IMR-90 (cell line): ENCODE measurements around the gene FBXL20. TPM values are rescaled to one million over a fixed set of nuclear protein-coding genes. Genes with fewer than 3 reads are reported as not detected.

Experiments
- ATAC-seq: fragments of 200-7000 bp; cut with Tn5 transposase; 2 replicates; pipeline ENCODE4 v1.9.1; 2020; ENCODE audit warnings: low read depth, mild to moderate bottlenecking, moderate library complexity
- BruUV-seq: library from RNA; stranded (reverse); fragments of 400-500 nt; replicated peaks from 2 replicates; lab custom pipeline; 2021; lab: Mats Ljungman, UMichigan
- CTCF ChIA-PET: fragments of 300-600 bp; formaldehyde crosslinking; extraction: SDS; loops from one replicate; lab custom pipeline; 2021; ENCODE audit warnings: antibody characterized with exemption; lab: Yijun Ruan, JAX
- POLR2A ChIA-PET: fragments of 300-600 bp; sonication (Branson Sonifier 250); formaldehyde crosslinking; loops from one replicate; lab custom pipeline; 2022; ENCODE audit warnings: antibody characterized with exemption; ENCODE audit not compliant: unreplicated experiment; lab: Charles Lee
- DNase-seq: peaks from one replicate; pipeline ENCODE4 v3.0.0; 2013
- H2AFZ ChIP-seq: replicated peaks from 2 replicates; pipeline ENCODE3; 2013; ENCODE audit warnings: low read length, mild to moderate bottlenecking; ENCODE audit not compliant: poor library complexity
- H2AK5ac ChIP-seq: 2 replicates; pipeline ENCODE4 v1.6.1; 2013; ENCODE audit warnings: low read depth, low read length, inconsistent platforms
- H2AK9ac ChIP-seq: replicated peaks from 2 replicates; pipeline ENCODE3; 2013; ENCODE audit warnings: mild to moderate bottlenecking, low read depth, low read length, moderate library complexity; ENCODE audit not compliant: poor library complexity
- H2BK120ac ChIP-seq: 2 replicates; pipeline ENCODE4 v1.6.1; 2013; ENCODE audit warnings: low read depth, low read length, inconsistent platforms
- H2BK15ac ChIP-seq: 3 replicates; pipeline ENCODE4 v1.6.1; 2013; ENCODE audit warnings: low read depth, low read length, inconsistent platforms
- H2BK20ac ChIP-seq: 2 replicates; pipeline ENCODE4 v1.6.1; 2013; ENCODE audit warnings: low read depth, mild to moderate bottlenecking, inconsistent platforms, low read length, moderate library complexity
- H2BK5ac ChIP-seq: 2 replicates; pipeline ENCODE4 v1.6.1; 2013; ENCODE audit warnings: mild to moderate bottlenecking, low read depth, low read length, inconsistent platforms; ENCODE audit not compliant: poor library complexity, severe bottlenecking
- H3K14ac ChIP-seq: replicated peaks from 2 replicates; pipeline ENCODE4 v1.6.1; 2013; ENCODE audit warnings: low read depth, low read length, inconsistent platforms
- H3K18ac ChIP-seq: 2 replicates; pipeline ENCODE4 v1.6.1; 2013; ENCODE audit warnings: low read depth, low read length, control low read depth
- H3K23ac ChIP-seq: 2 replicates; pipeline ENCODE4 v1.6.1; 2013; ENCODE audit warnings: low read depth, low read length, inconsistent platforms
- H3K27ac ChIP-seq: 2 replicates; pipeline ENCODE4 v1.5.1; 2013; ENCODE audit warnings: mild to moderate bottlenecking, control low read depth, low read length; ENCODE audit not compliant: insufficient read depth
- H3K27me3 ChIP-seq: 2 replicates; pipeline ENCODE4 v1.6.1; 2013; ENCODE audit warnings: low read length; ENCODE audit not compliant: control insufficient read depth, insufficient read depth
- H3K36me3 ChIP-seq: 2 replicates; pipeline ENCODE4 v1.6.1; 2013; ENCODE audit warnings: low read length, mixed read lengths; ENCODE audit not compliant: control insufficient read depth, insufficient read depth
- H3K4ac ChIP-seq: 2 replicates; pipeline ENCODE4 v1.6.1; 2013; ENCODE audit warnings: low read depth, low read length, inconsistent platforms
- H3K4me1 ChIP-seq: 2 replicates; pipeline ENCODE4 v1.6.1; 2013; ENCODE audit warnings: low read length, mixed read lengths; ENCODE audit not compliant: control insufficient read depth, insufficient read depth
- H3K4me2 ChIP-seq: 2 replicates; pipeline ENCODE4 v1.6.1; 2013; ENCODE audit warnings: low read depth, mild to moderate bottlenecking, control low read depth, low read length, moderate library complexity
- H3K4me3 ChIP-seq: 2 replicates; pipeline ENCODE4 v1.5.1; 2013; ENCODE audit warnings: low read depth, mild to moderate bottlenecking, control low read depth, low read length, moderate library complexity; ENCODE audit not compliant: insufficient read depth
- H3K56ac ChIP-seq: 2 replicates; pipeline ENCODE4 v1.6.1; 2013; ENCODE audit warnings: low read length, inconsistent platforms; ENCODE audit not compliant: insufficient read depth; ENCODE audit errors: extremely low read depth
- H3K79me1 ChIP-seq, 2 experiments: 2 replicates each; pipeline ENCODE4 v1.6.1; 2013; ENCODE audit warnings: low read length in 2 of 2, inconsistent platforms in 1 of 2, low read depth in 1 of 2
- H3K9ac ChIP-seq: 2 replicates; pipeline ENCODE4 v1.6.1; 2013; ENCODE audit warnings: low read depth, low read length, control low read depth
- H3K9me1 ChIP-seq: 2 replicates; pipeline ENCODE4 v1.6.1; 2013; ENCODE audit warnings: low read length, inconsistent platforms; ENCODE audit not compliant: insufficient read depth
- H3K9me3 ChIP-seq: 2 replicates; pipeline ENCODE4 v1.6.1; 2013; ENCODE audit warnings: low read length; ENCODE audit not compliant: control insufficient read depth, insufficient read depth
- H4K20me1 ChIP-seq: 2 replicates; pipeline ENCODE4 v1.6.1; 2013; ENCODE audit warnings: low read length, inconsistent platforms; ENCODE audit not compliant: insufficient read depth
- H4K5ac ChIP-seq: 2 replicates; pipeline ENCODE4 v1.6.1; 2013; ENCODE audit warnings: mild to moderate bottlenecking, low read depth, low read length, control low read depth
- H4K8ac ChIP-seq, 2 experiments: 2 replicates each; pipeline ENCODE4 v1.6.1; 2013; ENCODE audit warnings: low read depth in 2 of 2, low read length in 2 of 2, control low read depth in 1 of 2, inconsistent platforms in 1 of 2
- H4K91ac ChIP-seq: 2 replicates; pipeline ENCODE4 v1.6.1; 2013; ENCODE audit warnings: low read depth, low read length, inconsistent platforms; ENCODE audit not compliant: insufficient read depth
- CEBPB ChIP-seq: IDR thresholded peaks from 2 replicates; pipeline ENCODE4 v1.6.1; 2012; ENCODE audit warnings: low read depth, low read length, improper control_type of control experiment
- CHD1 ChIP-seq: IDR thresholded peaks from 2 replicates; pipeline ENCODE4 v1.6.1; 2012; ENCODE audit warnings: low read depth, low read length, improper control_type of control experiment
- CTCF ChIP-seq: conservative IDR thresholded peaks from 2 replicates; pipeline ENCODE4 v1.5.1; 2012; ENCODE audit warnings: mild to moderate bottlenecking, low read depth, low read length, improper control_type of control experiment
- MAZ ChIP-seq: IDR thresholded peaks from 2 replicates; pipeline ENCODE4 v1.6.1; 2012; ENCODE audit warnings: low read depth, mild to moderate bottlenecking, low read length, improper control_type of control experiment, moderate library complexity, borderline replicate concordance
- POLR2A ChIP-seq: IDR thresholded peaks from 2 replicates; pipeline ENCODE4 v1.6.1; 2012; ENCODE audit warnings: mild to moderate bottlenecking, low read depth, low read length
- RAD21 ChIP-seq: IDR thresholded peaks from 2 replicates; pipeline ENCODE4 v1.6.1; 2012; ENCODE audit warnings: low read length, improper control_type of control experiment
- RCOR1 ChIP-seq: IDR thresholded peaks from 2 replicates; pipeline ENCODE4 v1.6.1; 2012; ENCODE audit warnings: mild to moderate bottlenecking, low read length, improper control_type of control experiment; ENCODE audit not compliant: insufficient replicate concordance
- RFX5 ChIP-seq: IDR thresholded peaks from 2 replicates; pipeline ENCODE4 v1.8.0; 2012; ENCODE audit warnings: low read depth, mild to moderate bottlenecking, low read length, moderate library complexity
- SMC3 ChIP-seq: fragments of 150-350 bp; IDR thresholded peaks from 2 replicates; pipeline ENCODE4 v1.6.1; 2016; ENCODE audit warnings: low read depth, mild to moderate bottlenecking, antibody characterized with exemption, low read length, moderate library complexity
- USF2 ChIP-seq: fragments of 150-350 bp; IDR thresholded peaks from 2 replicates; pipeline ENCODE4 v1.6.1; 2017; ENCODE audit warnings: mild to moderate bottlenecking, antibody characterized with exemption, low read length, low read depth
- WGBS, 2 experiments: methylation state at CpG; one replicate each; pipeline versions ENCODE4 v1.1.5 to v1.1.7; 2013; ENCODE audit warnings: missing lambda C conversion rate in 2 of 2; ENCODE audit not compliant: insufficient read length in 1 of 2; ENCODE audit errors: extremely low coverage in 2 of 2; 5-methylcytosine and 5-hydroxymethylcytosine counted together
- dilution Hi-C: fragments of 300-500 bp; cut with HindIII; formaldehyde crosslinking; loops from one replicate; pipeline ENCODE4 v1.14.3; 2018; ENCODE audit warnings: low sequenced_read_pairs; ENCODE audit not compliant: unreplicated experiment
- in situ Hi-C: fragments of 300-500 bp; cut with MboI; formaldehyde crosslinking; loops from 3 replicates; pipeline ENCODE4 v1.14.3; 2019; ENCODE audit warnings: low sequenced_read_pairs, inconsistent platforms, mixed read lengths
- intact Hi-C: fragments of 100-400 bp; cut with micrococcal nuclease; formaldehyde crosslinking; loops from 2 replicates; pipeline ENCODE4 v1.10.0; 2022
- polyA plus RNA-seq, 3 experiments: library from polyadenylated mRNA; depleted of rRNA; stranded (reverse); fragments of >200 nt; gene quantifications; 2 replicates each; pipeline ENCODE4 v1.2.3, GENCODE V29; 2012; ENCODE audit warnings: low replicate concordance in 1 of 3
- total RNA-seq: library from RNA; depleted of rRNA; stranded (reverse); fragments of >200 nt; gene quantifications from 2 replicates; pipeline ENCODE4 v1.2.3, GENCODE V29; 2012

The FBXL20 gene
- total and polyA plus RNA-seq, 2 of the 4 experiments (the other 2 are of a cell fraction), result 4.1 to 13.8 TPM

- no TSS peak for BruUV-seq
- Histone ChIP-seq H3K14ac (no peak overlapping the region), H3K4me2 (no peak overlapping the region), H3K56ac (no peak overlapping the region), H3K4me1 (no peaks in the 10 kb centered on the region), H2BK5ac (no peak overlapping the region), H3K18ac (no peak overlapping the region), H4K91ac (no peak overlapping the region), H3K4me3 (no peak overlapping the region), H3K4ac (no peak overlapping the region), H3K23ac (no peak overlapping the region), H3K9ac (no peak overlapping the region), H2AK5ac (no peak overlapping the region), H4K20me1 (no peaks in the 10 kb centered on the region), H4K8ac (no peak overlapping the region), H3K27ac (no peak overlapping the region), H2BK120ac (no peak overlapping the region), H3K79me1 (no peaks in the 10 kb centered on the region), H2BK15ac (no peak overlapping the region), H3K9me3 (no peaks in the 10 kb centered on the region), H3K9me1 (no peaks in the 10 kb centered on the region), H3K27me3 (no peaks in the 10 kb centered on the region), H4K5ac (no peak overlapping the region), H2AFZ (no peak overlapping the region), H3K36me3 (peaks cover 3% of the 10 kb centered on the region), H2AK9ac (no peak overlapping the region), H2BK20ac (no peak overlapping the region)
- dilution Hi-C loops, result no loop called here
- ATAC-seq (no peak), DNase-seq (no peak)
- POLR2A ChIA-PET, result no interaction called here
- no CpG with 5 or more reads among the region's 4 CpGs for WGBS, 2 experiments
- CTCF ChIA-PET, result interaction anchor here (0.7 kb wide), 1 partner anchor 110 kb away, joined by 3 read pairs; the partner anchor contains the start of gene STAC2
- in situ Hi-C loops, result no loop called here
- intact Hi-C loops, result no loop called here
- no peak for TF ChIP-seq CEBPB
- TF ChIP-seq USF2, result no peak
- no peak for TF ChIP-seq CTCF
- TF ChIP-seq RCOR1, result no peak
- TF ChIP-seq RFX5, result no peak
- TF ChIP-seq POLR2A, result no peak
- TF ChIP-seq CHD1, result no peak
- no peak for TF ChIP-seq RAD21
- TF ChIP-seq SMC3, result no peak
- TF ChIP-seq MAZ, result no peak
Observed at GRCh38 chr17:39335704-39336223, 65.7 kb downstream of the FBXL20 start.
